ENCODE measurements around the gene P2RX6.

GRCh38 chr22:20965888-20966855 is 48.8 kb upstream of the P2RX6 start:
- TF ChIP-seq CTCF (IDR thresholded peaks at IDR 0.05), result no peak
- no peak for TF ChIP-seq EP300 (IDR thresholded peaks at IDR 0.05; ENCODE audit: borderline replicate concordance in 1 of 2, low read depth in 1 of 2, low read length in 1 of 2)
- no peak for TF ChIP-seq USF2 (IDR thresholded peaks at IDR 0.05; ENCODE audit: borderline replicate concordance, low read depth, low read length)
- TF ChIP-seq MAX (IDR thresholded peaks at IDR 0.05; ENCODE audit: low read depth), result no peak
- TF ChIP-seq SIN3A (IDR thresholded peaks at IDR 0.05; ENCODE audit: borderline replicate concordance, low read depth, low read length), result no peak
- no peak for TF ChIP-seq USF1 (IDR thresholded peaks at IDR 0.05; ENCODE audit: borderline replicate concordance, low read depth)

Data from SK-N-SH (cell line).